Measurements from ENCODE around the gene RMDN3. TPM values are rescaled to one million over a fixed set of nuclear protein-coding genes. Genes with fewer than 3 reads are reported as not detected.
A peak's percentile ranks its signal among the peaks of the same experiment; 100 is the strongest.

RMDN3 gene
- total and polyA plus RNA-seq, 9 of the 15 experiments (the other 6 are each of a cell fraction or from before 2014, with no cell fraction given): 8.1 to 38.2 (median 25.9) TPM

- TF ChIP-seq ZNF140 (CRISPR knock-in tag; IDR thresholded peaks at IDR 0.05) (no peak), RCOR1 (IDR thresholded peaks at IDR 0.05; ENCODE audit: borderline replicate concordance in 1 of 2, low read depth in 2 of 2, low read length in 2 of 2) (0 out of 4 replicates have a peak, but pooled peaks of 1 of the 2 experiments have one; percentile 14), CEBPB (tag; IDR thresholded peaks at IDR 0.05) (no peak), DNMT1 (IDR thresholded peaks at IDR 0.05) (no peak), TAF15 (IDR thresholded peaks at IDR 0.05; ENCODE audit: low read depth, low read length) (no peak), ARHGAP35 (IDR thresholded peaks at IDR 0.05; ENCODE audit: partially characterized antibody) (no peak), HEY1 (CRISPR knock-in tag; IDR thresholded peaks at IDR 0.05; ENCODE audit: borderline replicate concordance) (no peak), SRSF1 (IDR thresholded peaks at IDR 0.05; ENCODE audit: low read depth, low read length) (no peak), ZNF57 (CRISPR knock-in tag; IDR thresholded peaks at IDR 0.05) (no peak), MITF (IDR thresholded peaks at IDR 0.05) (peak; percentile 37; the same call in 1 of the 2 replicates), ZNF830 (CRISPR knock-in tag; IDR thresholded peaks at IDR 0.05) (0 out of 2 replicates have a peak, but pooled peaks have one; percentile 33), ZNF717 (CRISPR knock-in tag; IDR thresholded peaks at IDR 0.05) (no peak), RBM17 (IDR thresholded peaks at IDR 0.05; ENCODE audit: borderline replicate concordance, low read depth, low read length) (no peak), MEF2A (IDR thresholded peaks at IDR 0.05; ENCODE audit: control insufficient read depth, low read depth, low read length) (no peak), HLTF (IDR thresholded peaks at IDR 0.05) (no peak), ZNF764 (CRISPR knock-in tag; IDR thresholded peaks at IDR 0.05; ENCODE audit: low read depth) (no peak), ZNF274 (IDR thresholded peaks at IDR 0.05; ENCODE audit: borderline replicate concordance, low read depth, low read length) (no peak), ZNF407 (IDR thresholded peaks at IDR 0.05; ENCODE audit: low read depth) (no peak), ZBTB1 (CRISPR knock-in tag; IDR thresholded peaks at IDR 0.05; ENCODE audit: borderline replicate concordance, low read depth) (peak; percentile 51; the same call in 1 of the 2 replicates), ZNF436 (CRISPR knock-in tag; IDR thresholded peaks at IDR 0.05) (no peak)
These were observed 9.0 kb upstream of the RMDN3 start, which contains the start of gene GCHFR (continued) for GRCh38 chr15:40763801-40764628.

All from K562 (cell line).